ENCODE data around the gene HIPK1.

The HIPK1 gene

DNA sequence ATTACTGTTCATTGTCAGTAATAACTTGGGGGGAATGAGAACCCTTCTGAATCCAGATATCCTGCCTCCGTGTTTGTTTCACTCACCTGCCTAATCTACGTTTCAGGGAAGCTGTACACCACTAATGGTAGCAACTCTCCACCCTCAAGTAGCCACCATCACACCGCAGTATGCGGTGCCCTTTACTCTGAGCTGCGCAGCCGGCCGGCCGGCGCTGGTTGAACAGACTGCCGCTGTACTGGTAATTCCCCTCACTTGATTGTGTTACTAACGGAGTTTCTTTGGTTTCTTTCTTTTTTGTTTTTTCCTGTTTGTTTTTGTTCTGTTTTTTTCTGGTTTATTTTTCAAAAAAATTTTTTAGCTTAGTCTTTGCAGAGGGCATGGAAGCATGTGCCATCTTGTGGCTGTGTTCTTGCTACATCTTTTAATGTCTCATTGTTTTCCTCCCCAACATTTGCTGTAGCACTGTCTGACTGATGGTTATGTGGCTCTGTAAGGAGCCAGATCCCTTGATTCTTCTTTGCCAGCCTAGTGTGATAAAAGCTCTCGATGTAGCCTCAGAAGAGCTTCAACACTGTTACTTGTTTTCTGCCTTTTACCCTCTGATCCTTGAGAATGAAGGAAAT, 34.3 kb downstream of the HIPK1 start:
- in situ Hi-C loops (cut with MboI; ENCODE audit: low pct_unique_long_range_greater_than_20kb, low sequenced_read_pairs, unreplicated experiment): no loop called here

DNA sequence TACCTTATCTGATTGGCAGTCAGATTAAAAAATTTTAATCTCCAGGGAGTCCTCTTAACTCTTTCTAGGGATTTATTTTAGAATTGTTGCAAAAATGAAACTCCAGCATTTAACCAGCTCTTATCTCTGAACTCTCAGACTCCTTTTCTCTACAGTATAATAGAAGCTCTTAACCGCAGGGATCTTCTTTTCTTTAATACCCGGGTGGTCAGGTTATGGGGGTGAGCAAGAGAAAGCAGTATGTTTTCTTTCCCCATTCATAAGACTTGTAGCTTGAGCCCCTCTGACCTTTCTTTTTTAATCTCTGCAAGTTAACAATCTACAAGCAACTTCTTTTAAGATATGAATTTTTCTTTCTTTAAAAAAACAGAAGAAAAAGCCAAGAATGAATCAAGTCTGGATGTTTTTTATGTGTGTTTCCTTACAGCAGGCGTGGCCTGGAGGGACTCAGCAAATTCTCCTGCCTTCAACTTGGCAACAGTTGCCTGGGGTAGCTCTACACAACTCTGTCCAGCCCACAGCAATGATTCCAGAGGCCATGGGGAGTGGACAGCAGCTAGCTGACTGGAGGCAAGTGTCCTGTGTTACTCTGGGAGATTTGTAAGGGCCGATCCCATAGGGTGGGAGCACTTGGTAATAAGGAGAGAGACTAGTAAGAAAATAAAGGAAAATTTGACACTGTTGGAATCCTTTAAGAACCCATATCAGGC, 36.7 kb downstream of the HIPK1 start:
- TF ChIP-seq, protein P1, sequence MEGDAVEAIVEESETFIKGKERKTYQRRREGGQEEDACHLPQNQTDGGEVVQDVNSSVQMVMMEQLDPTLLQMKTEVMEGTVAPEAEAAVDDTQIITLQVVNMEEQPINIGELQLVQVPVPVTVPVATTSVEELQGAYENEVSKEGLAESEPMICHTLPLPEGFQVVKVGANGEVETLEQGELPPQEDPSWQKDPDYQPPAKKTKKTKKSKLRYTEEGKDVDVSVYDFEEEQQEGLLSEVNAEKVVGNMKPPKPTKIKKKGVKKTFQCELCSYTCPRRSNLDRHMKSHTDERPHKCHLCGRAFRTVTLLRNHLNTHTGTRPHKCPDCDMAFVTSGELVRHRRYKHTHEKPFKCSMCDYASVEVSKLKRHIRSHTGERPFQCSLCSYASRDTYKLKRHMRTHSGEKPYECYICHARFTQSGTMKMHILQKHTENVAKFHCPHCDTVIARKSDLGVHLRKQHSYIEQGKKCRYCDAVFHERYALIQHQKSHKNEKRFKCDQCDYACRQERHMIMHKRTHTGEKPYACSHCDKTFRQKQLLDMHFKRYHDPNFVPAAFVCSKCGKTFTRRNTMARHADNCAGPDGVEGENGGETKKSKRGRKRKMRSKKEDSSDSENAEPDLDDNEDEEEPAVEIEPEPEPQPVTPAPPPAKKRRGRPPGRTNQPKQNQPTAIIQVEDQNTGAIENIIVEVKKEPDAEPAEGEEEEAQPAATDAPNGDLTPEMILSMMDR (IDR thresholded peaks at IDR 0.05; ENCODE audit: extremely low read depth, insufficient read depth, missing control alignments): no peak
- in situ Hi-C loops (cut with MboI; ENCODE audit: low pct_unique_long_range_greater_than_20kb, low sequenced_read_pairs, unreplicated experiment): no loop called here
- no peak for DNase-seq (ENCODE audit: low spot score)

More for the DNA sequence above, 34.3 kb downstream of the HIPK1 start:
- DNase-seq (ENCODE audit: low spot score): no peak
- TF ChIP-seq, protein P1 (IDR thresholded peaks at IDR 0.05; ENCODE audit: extremely low read depth, insufficient read depth, missing control alignments): no peak

DNA sequence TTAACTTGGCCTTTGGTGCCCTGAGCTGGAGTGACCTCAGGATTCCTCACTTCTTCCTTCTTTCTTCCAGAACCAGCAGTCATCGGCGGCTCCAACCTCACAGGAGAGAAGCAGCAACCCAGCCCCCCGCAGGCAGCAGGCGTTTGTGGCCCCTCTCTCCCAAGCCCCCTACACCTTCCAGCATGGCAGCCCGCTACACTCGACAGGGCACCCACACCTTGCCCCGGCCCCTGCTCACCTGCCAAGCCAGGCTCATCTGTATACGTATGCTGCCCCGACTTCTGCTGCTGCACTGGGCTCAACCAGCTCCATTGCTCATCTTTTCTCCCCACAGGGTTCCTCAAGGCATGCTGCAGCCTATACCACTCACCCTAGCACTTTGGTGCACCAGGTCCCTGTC, 43.8 kb downstream of the HIPK1 start:
- no peak for DNase-seq (ENCODE audit: low spot score)
- in situ Hi-C loops (cut with MboI; ENCODE audit: low pct_unique_long_range_greater_than_20kb, low sequenced_read_pairs, unreplicated experiment): no loop called here
- TF ChIP-seq, protein P1 (IDR thresholded peaks at IDR 0.05; ENCODE audit: extremely low read depth, insufficient read depth, missing control alignments): no peak

DNA sequence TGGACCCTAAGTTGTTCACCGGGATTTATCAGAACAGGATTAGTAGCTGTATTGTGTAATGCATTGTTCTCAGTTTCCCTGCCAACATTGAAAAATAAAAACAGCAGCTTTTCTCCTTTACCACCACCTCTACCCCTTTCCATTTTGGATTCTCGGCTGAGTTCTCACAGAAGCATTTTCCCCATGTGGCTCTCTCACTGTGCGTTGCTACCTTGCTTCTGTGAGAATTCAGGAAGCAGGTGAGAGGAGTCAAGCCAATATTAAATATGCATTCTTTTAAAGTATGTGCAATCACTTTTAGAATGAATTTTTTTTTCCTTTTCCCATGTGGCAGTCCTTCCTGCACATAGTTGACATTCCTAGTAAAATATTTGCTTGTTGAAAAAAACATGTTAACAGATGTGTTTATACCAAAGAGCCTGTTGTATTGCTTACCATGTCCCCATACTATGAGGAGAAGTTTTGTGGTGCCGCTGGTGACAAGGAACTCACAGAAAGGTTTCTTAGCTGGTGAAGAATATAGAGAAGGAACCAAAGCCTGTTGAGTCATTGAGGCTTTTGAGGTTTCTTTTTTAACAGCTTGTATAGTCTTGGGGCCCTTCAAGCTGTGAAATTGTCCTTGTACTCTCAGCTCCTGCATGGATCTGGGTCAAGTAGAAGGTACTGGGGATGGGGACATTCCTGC, 46.2 kb downstream of the HIPK1 start:
- peak; percentile 31 for DNase-seq (ENCODE audit: low spot score)
- TF ChIP-seq, protein P1 (IDR thresholded peaks at IDR 0.05; ENCODE audit: extremely low read depth, insufficient read depth, missing control alignments): no peak
- in situ Hi-C loops (cut with MboI; ENCODE audit: low pct_unique_long_range_greater_than_20kb, low sequenced_read_pairs, unreplicated experiment): no loop called here

DNA sequence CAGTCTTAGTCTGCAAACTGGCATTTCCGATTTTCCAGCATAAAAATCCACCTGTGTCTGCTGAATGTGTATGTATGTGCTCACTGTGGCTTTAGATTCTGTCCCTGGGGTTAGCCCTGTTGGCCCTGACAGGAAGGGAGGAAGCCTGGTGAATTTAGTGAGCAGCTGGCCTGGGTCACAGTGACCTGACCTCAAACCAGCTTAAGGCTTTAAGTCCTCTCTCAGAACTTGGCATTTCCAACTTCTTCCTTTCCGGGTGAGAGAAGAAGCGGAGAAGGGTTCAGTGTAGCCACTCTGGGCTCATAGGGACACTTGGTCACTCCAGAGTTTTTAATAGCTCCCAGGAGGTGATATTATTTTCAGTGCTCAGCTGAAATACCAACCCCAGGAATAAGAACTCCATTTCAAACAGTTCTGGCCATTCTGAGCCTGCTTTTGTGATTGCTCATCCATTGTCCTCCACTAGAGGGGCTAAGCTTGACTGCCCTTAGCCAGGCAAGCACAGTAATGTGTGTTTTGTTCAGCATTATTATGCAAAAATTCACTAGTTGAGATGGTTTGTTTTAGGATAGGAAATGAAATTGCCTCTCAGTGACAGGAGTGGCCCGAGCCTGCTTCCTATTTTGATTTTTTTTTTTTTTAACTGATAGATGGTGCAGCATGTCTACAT, 47.6 kb downstream of the HIPK1 start:
- DNase-seq (ENCODE audit: low spot score): no peak
- in situ Hi-C loops (cut with MboI; ENCODE audit: low pct_unique_long_range_greater_than_20kb, low sequenced_read_pairs, unreplicated experiment): no loop called here
- TF ChIP-seq, protein P1 (IDR thresholded peaks at IDR 0.05; ENCODE audit: extremely low read depth, insufficient read depth, missing control alignments): peak; percentile 28

DNA sequence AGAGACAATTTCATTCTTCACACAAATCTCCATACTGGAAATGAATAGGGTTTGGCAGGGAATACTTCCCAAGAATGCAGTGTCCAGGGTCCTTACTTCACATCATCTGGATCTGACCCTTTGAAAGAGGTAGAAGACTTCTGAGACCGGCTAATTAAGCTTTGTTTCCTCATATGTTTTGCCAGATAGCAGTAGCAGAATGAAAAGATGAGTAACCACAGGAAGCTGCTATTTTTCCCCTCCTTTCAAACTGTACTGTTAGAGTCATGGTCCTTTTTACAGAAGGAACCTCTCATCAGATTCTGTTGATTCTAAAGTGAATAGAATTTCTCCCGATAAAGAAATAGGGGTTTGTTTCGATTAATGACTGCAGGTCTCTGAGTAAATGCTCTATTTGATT, 48.8 kb downstream of the HIPK1 start:
- in situ Hi-C loops (cut with MboI; ENCODE audit: low pct_unique_long_range_greater_than_20kb, low sequenced_read_pairs, unreplicated experiment): no loop called here
- TF ChIP-seq, protein P1 (IDR thresholded peaks at IDR 0.05; ENCODE audit: extremely low read depth, insufficient read depth, missing control alignments): no peak
- DNase-seq (ENCODE audit: low spot score): no peak
